Amniotic stem cell (primary cell): ENCODE data around the gene MTCL1.
"Not testable (repeated sequence)": the region's sequence is repeated elsewhere in the genome, so short reads cannot be mapped to it uniquely, and the experiment has no call there.

ENCODE experiments used
- DNase-seq: peaks from one replicate; lab custom pipeline; 2025; lab: John Stamatoyannopoulos, UW

MTCL1 gene

DNA sequence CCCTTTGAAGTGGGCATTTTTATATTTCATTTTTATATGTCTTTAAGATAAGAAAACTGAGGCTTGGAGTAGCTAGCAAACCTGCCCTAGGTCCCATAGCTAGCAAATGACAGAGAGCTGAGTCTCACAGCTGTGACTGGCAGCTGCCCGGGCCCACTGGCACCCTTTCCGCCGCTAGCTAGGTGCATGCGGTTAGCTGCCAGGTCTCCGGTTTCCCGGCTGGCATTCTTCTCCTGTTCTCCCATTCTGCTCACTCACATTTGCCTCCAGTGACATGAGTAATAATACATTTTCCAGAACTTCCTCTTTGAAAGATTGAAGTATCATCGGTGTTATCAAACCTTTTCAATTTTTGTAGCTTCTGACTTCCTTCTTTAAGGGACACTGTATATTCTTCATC is 38.7 kb downstream of the MTCL1 start:
- DNase-seq, result no peak

DNA sequence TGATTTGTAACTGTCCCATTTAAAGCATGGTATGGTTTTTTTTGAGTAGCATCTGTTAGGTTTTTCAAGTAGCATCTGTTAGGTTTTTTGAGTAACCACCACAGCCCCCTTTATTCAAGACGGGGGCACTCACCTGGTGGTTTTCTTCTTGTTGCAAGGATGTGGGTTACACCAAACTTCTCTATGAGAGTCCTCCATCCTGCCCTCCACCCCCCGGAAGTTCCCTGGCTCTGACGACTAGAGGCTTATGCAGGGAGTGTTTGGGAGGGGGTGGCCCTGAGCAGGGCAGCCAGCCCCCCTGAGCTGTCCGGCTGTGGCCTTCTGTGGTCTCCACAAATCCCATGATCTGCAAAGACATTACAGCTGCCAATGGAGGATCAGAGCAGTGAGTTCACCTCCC is 39.3 kb downstream of the MTCL1 start:
- DNase-seq, result no peak

DNA sequence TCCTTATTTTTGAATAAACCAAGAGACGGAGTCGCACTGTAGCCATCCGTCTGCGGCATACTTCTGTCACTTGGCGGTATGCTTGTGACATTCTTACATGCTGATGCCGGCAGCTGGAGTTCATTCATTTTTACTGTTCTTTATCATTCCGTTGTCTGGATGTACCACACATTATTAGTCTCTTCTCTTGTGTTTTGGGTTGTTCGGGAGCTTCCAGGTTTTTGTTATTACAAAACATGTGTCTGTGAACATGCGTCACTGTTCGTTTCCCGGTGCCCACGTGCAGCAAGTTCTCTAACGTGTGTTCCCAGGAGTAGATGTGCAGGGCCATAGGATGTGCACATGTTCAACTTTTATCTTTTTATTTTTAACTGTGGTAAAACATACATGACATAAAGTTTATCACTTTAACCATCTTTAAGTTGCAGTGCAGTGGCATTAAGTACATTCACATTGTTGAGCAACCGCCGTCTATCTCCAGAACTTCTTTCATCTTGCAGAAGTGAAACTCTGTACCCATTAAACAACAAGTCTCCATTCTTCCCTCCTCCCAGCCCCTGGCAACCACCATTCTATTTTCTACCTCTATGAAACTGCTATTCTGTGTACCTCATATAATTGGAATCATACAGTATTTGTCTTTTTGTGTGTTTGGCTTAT is 40.1 kb downstream of the MTCL1 start:
- DNase-seq, result no peak

DNA sequence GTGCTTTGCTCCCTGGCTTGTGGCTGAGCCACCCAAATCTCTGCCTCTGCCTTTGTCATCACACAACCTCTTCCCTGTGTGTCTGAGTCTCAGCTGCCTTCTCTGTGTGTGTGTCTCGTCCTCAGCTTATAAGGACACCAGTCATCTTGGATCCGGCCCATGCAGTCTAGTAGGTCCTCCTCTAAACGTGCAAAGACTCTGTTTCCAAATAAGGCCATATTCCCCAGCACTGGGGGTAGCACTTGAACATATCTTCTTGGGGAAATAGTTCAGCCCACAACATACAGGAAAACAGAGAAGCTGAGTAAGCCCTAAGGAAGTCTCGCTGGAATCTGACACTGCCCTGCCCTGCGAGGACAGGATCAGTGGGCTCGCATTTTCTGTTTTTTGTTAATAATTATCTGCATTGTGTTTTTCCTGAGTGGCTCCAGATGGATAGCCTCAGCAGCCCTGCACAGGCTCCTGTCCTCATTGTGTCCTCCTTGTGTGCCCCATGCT is 42.1 kb downstream of the MTCL1 start:
- DNase-seq, result peak; percentile 85

DNA sequence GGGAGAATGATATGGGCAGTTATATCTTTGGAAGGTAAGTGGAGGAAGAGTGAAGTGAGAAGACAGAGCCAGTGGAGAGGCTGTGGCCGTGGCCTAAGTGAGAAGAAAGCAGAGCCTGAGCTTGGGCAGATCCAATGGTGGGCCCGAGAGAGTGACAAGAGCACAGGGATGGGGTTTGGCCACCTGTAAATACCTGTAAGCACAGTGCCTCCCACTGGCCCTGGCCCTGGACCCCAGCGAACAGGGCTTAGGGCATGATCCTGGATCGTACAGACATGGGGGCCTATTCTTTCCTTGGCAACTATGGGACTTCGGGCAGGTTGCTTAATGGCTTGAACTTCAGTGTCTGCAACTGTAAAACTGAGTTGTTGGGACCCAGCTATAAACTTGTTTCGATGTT is 44.1 kb downstream of the MTCL1 start:
- DNase-seq, result no peak

DNA sequence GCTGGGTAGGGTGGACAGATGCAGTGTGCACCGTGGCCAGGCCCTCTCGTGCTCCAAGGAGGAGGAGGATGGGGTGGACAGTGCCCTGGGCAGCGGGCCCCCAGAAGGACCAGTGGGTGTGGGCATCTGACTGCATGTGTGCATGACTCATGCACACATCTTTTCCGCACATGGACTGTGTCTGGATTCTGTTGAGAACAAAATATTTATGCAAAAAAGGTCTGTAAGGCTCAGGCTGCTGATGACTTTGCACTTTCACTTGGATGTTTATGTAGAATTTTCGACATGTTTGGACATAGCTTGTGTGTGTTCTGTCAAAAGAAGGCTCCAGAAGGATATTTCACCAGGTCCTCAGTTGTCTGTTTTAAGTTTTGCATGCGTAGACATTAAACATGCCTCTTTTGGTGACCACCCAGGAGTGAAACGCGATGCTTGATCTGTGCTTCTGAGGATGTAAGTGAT is 45.6 kb downstream of the MTCL1 start:
- DNase-seq, result peak; percentile 20

DNA sequence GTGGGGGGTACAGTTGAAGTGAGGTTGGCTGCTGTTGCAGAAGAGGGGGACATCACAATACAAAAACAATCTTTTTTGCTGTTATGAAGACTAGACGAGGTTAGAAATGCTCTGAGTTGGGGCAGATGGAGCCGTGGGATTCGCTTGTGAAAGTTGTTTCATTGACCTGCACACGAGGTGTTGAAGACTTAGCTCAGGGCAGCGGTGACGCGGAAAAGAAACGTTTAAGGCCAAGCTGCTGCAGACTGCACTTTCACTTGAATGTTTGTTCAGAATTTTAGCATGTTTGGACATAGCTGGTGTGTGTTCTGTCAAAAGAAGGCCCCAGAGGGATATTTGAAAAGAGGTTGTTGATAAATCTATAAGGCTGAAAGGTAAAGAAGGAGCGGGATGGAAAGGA is 46.3 kb downstream of the MTCL1 start:
- no peak for DNase-seq

DNA sequence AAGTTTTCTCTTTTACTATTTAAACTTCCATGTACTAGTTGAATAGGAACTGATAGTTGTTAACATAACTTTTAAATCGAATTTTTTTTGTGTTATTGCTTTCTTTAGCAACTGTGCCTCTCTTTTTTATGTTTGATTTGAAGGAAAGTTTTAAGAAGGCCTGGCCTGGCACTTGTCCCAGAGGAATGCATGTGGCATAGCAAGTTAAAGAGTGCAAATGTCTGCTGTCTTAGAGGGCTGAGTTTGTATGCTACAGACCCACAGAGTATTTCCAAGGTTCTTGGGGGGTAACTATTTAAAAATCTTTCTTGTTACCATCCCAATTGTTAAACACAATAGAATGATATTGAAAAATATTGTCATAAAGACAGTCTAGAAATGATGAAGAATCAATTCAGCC is 47.0 kb downstream of the MTCL1 start:
- DNase-seq, result no peak

DNA sequence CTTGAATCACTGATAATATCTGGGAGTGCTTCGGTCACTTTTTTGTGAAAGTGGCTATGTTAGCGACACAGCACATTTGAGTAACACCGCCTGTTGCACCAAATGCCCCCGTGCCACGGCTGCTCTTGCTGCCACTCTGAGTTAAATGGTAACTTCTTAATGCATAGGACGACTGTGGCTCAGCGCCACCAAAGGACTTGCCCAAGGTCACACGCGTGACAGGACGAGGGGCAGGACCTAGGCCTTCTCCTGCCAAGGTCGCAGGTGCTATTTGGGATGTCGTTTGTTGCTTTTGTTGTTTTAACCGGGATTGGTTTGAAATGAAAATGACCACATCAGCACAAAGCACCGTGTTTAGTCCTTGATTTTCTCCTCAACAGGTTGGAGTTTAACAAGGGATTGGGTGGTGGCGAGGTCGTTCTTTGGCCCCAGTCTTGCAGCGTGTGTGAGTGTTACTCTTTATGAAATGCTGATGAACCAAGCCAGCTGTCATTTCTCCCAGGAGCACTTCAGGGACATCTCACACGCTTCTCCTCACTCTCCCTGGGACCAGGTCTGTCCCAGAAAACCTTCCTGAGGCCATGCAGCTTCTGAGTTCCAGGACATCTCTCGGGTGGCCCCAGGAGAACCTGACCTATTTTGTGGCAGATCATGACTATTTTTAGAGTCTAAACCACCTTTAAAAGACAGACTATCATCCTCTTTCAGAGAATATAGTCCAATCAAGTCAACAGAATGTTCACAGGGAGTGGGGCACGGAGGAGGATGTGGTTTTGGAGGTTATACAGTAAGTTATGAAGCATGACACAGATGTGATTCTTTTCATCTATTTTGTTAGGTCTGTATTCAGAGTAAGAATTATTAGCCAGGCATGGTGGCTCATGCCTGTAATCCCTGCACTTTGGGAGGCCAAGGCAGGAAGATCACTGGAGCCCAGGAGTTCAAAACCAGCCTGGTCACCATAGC is 49.9 kb downstream of the MTCL1 start:
- DNase-seq, result no peak

DNA sequence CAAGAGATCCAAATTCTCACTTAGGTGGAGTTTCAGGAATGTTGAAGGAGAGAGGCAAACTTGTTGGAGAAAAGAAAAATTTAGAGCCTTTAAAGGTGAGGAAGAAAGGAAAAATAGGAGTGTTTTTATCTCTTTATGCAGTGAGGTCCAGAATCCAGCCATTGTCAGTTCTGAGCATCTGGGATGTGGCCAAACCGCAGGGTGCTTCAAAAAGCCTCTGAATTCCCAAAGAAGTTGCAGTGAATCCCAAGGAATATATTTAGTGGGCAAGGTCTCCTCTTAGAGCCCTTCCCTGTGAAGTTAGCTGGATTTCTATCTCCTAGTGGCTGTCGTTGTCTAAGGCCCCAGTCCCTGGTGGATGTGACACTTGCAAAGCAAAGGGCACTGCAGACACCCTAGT is 51.2 kb downstream of the MTCL1 start:
- no peak for DNase-seq

DNA sequence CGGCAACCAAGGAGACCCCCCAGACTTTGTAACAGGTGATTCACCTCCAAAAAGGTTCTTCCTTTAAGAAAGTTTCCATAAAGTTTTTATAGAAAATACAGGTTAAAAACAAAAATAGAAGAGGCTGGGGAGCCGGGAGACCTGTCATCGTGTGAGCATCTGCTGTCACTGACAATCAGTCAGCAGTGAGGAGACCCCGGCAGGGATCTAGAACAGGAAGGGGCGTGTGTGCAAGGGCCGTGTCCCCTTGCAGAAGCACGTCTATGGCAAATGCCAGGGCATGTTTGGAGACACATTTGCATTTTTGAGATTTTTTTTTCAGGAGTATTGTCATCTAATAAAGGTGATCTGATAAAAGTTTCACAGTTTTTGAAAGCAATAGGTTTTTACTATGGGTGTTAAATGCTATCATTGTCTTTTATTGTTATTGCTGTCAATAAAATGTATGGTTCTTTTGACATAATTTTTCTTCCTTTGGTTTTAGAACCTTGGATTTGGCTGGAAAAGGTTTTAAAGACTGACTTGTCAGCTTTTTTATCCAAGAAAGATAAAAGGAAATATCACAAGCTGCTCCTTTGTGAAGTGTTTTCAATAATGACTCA is 52.1 kb downstream of the MTCL1 start:
- DNase-seq, result no peak

DNA sequence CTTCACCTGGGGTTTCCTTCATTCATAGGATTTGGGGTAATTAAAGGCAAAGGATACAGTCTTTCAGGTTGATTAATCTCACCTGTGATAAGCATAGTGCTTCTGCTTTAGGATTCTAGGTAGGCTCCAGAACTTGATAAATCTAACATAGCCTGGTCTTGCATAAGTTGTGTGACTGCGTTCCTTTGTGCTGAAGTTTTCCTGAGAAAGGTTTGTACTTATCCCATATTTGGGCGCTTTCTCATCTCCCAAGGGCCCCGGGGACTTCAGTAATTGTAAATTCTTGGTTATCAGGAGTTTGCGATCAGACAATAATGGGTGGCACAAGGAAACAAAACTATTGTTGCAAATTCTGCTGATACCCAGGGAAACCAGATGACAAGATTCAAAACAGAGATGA is 53.1 kb downstream of the MTCL1 start:
- no peak for DNase-seq

DNA sequence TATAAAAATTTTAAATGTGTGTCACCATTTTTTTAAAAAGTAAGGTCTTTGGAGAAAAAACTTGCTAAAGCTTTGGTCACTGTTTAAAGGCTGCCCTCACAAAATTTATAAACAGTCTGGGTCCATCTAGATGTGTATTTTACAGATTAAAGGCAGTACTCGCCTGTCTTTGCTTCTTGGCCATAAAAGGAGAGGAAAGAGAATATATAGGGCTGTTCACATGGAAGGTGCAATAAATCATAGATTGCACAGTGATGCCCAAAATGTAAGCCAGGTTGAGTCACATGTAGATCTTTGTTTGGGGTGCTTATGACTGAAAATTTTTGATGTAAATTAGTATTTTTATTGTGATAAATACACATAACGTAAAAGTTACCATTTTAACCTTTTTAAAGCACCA is 55.6 kb downstream of the MTCL1 start:
- no peak for DNase-seq

DNA sequence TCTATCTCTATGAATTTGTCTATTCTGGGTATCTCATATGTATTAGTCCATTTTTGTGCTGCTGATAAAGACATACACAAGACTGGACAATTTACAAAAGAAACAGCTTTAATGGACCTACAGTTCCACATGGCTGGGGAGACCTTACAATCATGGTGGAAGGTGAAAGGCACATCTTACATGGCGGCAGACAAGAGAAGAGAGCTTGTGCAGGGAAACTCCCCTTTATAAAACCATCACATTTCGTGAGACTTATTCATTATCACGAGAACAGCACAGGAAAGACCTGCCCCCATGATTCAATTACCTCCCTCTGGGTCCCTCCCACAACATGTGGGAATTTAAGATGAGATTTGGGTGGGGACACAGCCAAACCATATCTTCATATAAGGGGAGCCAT is 56.2 kb downstream of the MTCL1 start:
- not testable (repeated sequence) for DNase-seq

DNA sequence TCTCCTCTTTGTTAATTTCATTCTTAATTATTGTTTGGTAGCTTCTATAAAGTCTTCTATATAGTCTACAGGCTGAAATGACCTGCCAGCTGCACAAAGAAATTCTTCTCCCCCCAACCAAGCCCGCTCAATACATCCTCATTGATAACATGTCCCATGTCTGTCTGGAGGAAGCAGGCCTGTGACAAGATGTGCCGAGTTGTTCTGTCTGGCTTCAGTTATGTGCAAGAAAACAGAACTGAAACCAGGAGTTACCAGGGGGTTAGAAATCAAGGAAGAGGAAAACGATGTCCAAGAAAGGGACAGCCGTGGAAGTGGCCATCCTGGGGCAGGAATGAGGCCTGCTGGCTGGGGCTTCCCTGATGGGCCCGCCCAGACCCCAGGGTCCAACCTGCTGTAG is 57.6 kb downstream of the MTCL1 start:
- no peak for DNase-seq

DNA sequence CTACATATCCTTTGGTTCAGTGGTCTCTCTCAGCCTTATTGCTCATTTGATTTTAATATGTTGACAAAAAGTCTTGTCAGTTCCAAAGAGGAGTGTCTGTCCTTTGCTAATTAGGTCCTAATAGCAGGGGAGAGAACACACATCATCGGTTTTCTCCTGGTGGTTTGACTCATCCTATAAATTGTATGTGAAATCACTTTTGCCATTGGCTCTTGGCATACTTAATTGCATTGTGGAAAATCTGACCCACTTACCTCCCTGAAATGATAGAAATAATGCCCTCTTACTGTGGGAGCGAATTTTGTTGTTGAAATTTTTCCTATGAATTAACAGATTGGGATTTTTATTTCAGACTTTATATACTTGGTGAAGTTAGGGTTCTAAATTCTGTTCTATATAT is 58.3 kb downstream of the MTCL1 start:
- DNase-seq, result no peak

DNA sequence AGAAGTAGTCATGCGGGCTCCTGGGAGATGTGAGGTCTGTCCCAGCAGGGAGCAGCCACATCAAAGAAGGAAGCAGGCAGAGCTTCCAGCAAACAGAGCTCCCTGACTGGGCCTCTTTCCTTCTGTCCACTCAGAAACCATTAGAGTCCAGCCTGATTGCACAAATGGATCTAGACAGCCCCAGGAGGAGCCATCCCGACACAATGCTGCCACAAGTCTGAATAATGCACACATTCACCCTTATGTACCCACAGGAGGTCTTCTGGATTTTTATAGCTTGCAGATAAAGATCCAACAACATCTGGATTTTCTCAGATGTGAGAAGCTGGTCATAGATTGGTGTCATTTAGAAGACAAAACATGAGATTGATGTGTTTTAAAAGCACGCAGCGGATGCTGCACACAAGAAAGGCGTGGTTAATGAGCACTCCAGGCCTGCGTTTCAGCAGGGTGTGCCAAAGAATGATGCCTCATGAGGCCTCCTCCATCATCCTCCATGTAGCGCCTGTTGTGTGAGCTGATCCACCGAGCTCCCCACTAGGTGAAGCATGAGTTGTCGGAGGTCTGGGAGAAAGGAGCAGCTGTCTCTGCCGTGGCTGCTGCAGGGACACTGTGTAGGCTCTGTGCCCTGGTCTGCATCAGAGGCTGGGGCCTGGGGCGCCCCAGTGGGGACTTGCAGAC is 60.6 kb downstream of the MTCL1 start:
- DNase-seq, result no peak

DNA sequence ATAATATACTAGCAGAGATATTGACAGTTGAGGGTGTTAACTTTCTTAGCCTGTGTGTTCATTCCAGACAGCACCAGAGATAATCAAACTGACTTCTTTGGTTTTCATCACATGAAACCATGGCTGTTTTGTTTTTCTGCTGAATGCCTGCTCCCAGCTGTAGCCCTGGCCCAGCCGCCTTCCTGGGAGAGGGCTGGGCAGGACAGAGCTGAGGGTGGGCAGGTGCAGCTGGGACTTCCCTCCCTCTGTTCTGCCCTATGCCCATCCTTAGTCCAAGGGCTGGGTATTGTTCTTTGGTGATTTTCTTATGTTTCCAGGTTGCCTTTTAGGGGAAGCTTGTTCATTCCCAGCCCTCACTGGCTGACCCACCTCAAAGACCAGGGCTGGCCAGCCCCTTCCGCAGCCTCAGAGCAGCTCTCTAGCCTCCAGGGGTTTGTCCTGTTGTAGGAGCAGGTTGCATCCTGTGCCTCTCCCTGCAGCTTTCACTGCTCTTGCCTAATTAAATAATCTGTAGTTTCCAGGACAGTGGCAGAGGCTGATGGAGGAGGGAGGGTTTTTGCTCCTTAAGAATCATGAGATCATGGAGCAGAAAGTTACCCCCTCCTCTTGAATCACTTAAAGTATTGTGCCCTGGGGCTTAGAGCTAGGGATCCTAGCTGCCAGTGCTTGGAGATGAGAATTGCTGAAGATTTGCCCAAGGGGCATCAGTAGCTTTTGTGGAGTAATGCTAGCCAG is 61.4 kb downstream of the MTCL1 start:
- DNase-seq, result no peak

DNA sequence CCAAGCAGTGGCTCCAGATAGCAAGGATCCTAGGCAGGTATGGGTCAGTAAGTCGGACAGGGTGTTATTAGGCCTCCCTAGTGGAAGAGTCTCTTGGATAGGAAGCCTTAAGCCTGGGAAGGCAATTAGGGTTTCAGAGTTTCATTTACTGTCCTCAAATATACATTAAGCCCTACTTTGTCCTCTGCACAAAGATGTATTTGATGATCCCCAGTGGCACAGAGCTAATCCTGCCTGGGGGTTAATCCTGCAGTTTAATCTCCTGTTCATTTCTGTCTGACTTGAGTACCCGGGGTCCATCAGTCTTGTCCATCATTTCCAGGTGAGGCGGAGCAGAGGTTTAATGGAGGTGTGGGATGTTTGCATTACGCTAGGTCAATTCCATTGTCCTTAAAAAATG is 62.0 kb downstream of the MTCL1 start:
- DNase-seq, result no peak

DNA sequence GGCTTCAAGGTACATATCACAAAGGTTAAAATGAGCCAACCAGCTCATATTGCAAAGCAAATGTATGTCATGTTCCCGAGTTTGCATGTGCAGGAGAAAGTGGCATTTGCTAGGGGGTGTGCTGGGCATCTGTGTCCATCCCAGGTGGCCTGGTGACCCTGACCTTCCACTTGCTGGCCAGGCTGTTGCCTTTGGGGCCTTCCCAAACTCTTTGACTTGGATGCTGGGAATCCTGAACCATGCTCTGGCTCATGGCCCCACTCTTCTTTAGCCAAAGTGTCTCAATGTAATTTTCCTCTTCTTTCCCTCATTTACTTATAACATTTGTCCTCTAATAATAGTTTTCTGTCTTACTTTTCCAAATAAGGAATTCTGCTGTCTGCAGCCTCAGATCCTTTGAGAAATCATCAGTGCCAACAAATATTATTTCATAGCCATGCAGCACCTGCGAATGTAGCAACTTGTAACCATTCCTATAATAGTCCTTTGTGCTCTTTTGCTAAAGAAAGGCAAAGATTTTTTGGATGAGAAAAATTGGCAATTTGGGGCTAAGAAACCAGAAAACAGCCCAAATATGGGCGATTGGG is 64.2 kb downstream of the MTCL1 start:
- DNase-seq, result no peak

DNA sequence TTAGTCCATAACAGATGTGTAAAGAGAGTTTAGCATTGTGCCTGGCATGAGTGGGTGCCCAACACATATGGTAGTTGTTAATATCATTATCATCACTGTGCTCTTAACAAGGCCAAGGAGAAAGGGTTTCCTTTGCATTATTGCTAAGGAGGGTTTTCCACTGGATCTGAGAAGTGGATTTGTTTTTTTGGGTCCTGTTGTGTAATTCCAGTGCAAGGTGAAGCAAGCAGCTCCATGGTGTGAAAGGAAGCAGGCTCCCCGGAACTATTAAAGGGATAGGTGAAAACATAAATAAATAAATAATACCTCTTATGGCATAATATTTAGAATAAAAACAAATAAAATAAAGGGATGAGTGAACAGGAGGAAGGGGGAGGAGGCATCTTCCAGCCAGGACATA is 65.3 kb downstream of the MTCL1 start:
- no peak for DNase-seq
